ENCODE data around the gene PCOLCE2. TPM values are rescaled to one million over a fixed set of nuclear protein-coding genes. Genes with fewer than 3 reads are reported as not detected.
A peak's percentile ranks its signal among the peaks of the same experiment; 100 is the strongest.

PCOLCE2 gene
- total RNA-seq, 1 experiment from 2014 or later = 0.34 TPM

- H3K9me3 ChIP-seq = no peaks in the 10 kb centered on the region
- Mint-ChIP-seq H3K9me3 (ENCODE audit: unreplicated experiment) (no peaks in the 10 kb centered on the region), H3K36me3 (ENCODE audit: insufficient read depth, unreplicated experiment) (no peaks in the 10 kb centered on the region), H3K27me3 (ENCODE audit: insufficient read depth, unreplicated experiment) (no peaks in the 10 kb centered on the region), H3K4me1 (ENCODE audit: low read depth, unreplicated experiment) (peaks cover 5% of the 10 kb centered on the region), H3K4me3 (ENCODE audit: unreplicated experiment) (no peak overlapping the region), H3K27ac (ENCODE audit: unreplicated experiment) (no peak overlapping the region)
- H3K27me3 ChIP-seq (replicated peaks; ENCODE audit: control insufficient read depth, insufficient read depth, low read length) = no peaks in the 10 kb centered on the region
- no peak overlapping the region for H3K4me3 ChIP-seq (ENCODE audit: low read depth, low read length)
- H3K4me1 ChIP-seq = no peaks in the 10 kb centered on the region
- H3K36me3 ChIP-seq (ENCODE audit: control insufficient read depth, insufficient read depth, low read length) = no peaks in the 10 kb centered on the region
- ChIA-PET POLR2A (no interaction called here), CTCF (interaction anchor here (0.7 kb wide), 1 partner anchor 46 kb away, joined by 3 read pairs; no protein-coding TSS in a partner anchor)
- TF ChIP-seq CTCF (IDR thresholded peaks at IDR 0.05; ENCODE audit: insufficient read depth in 1 of 2, low read depth in 1 of 2, low read length in 1 of 2, severe bottlenecking in 1 of 2, unreplicated experiment in 1 of 2) = no peak
- intact Hi-C loops (cut with micrococcal nuclease; ENCODE audit: unreplicated experiment) = no loop called here
- DNase-seq = no peak
- no TSS peak for BruUV-seq (replicated peaks)
Measured at GRCh38 chr3:142849148-142849547, 39.7 kb downstream of the PCOLCE2 start.

GRCh38 chr3:142846779-142847577, 41.9 kb downstream of the PCOLCE2 start:
- Mint-ChIP-seq H3K9me3 (ENCODE audit: unreplicated experiment) (no peaks in the 10 kb centered on the region), H3K27ac (ENCODE audit: unreplicated experiment) (no peak overlapping the region), H3K4me1 (ENCODE audit: low read depth, unreplicated experiment) (no peaks in the 10 kb centered on the region), H3K4me3 (ENCODE audit: unreplicated experiment) (no peak overlapping the region), H3K27me3 (ENCODE audit: insufficient read depth, unreplicated experiment) (no peaks in the 10 kb centered on the region), H3K36me3 (ENCODE audit: insufficient read depth, unreplicated experiment) (no peaks in the 10 kb centered on the region)
- no peak for DNase-seq
- no TSS peak for BruUV-seq (replicated peaks)
- H3K27me3 ChIP-seq (replicated peaks; ENCODE audit: control insufficient read depth, insufficient read depth, low read length) = no peaks in the 10 kb centered on the region
- CTCF ChIA-PET = no interaction called here
- H3K9me3 ChIP-seq = no peaks in the 10 kb centered on the region
- H3K4me1 ChIP-seq = no peaks in the 10 kb centered on the region
- no peak overlapping the region for H3K4me3 ChIP-seq (ENCODE audit: low read depth, low read length)
- POLR2A ChIA-PET = no interaction called here
- intact Hi-C loops (cut with micrococcal nuclease; ENCODE audit: unreplicated experiment) = no loop called here
- no peak for TF ChIP-seq CTCF (IDR thresholded peaks at IDR 0.05; ENCODE audit: insufficient read depth in 1 of 2, low read depth in 1 of 2, low read length in 1 of 2, severe bottlenecking in 1 of 2, unreplicated experiment in 1 of 2)
- no peaks in the 10 kb centered on the region for H3K36me3 ChIP-seq (ENCODE audit: control insufficient read depth, insufficient read depth, low read length)

GRCh38 chr3:142844339-142844977, 44.4 kb downstream of the PCOLCE2 start:
- Mint-ChIP-seq H3K27ac (ENCODE audit: unreplicated experiment) (no peak overlapping the region), H3K27me3 (ENCODE audit: insufficient read depth, unreplicated experiment) (peaks cover 3% of the 10 kb centered on the region), H3K36me3 (ENCODE audit: insufficient read depth, unreplicated experiment) (no peaks in the 10 kb centered on the region), H3K4me3 (ENCODE audit: unreplicated experiment) (no peak overlapping the region), H3K9me3 (ENCODE audit: unreplicated experiment) (no peaks in the 10 kb centered on the region), H3K4me1 (ENCODE audit: low read depth, unreplicated experiment) (no peaks in the 10 kb centered on the region)
- Histone ChIP-seq H3K4me3 (ENCODE audit: low read depth, low read length) (no peak overlapping the region), H3K36me3 (ENCODE audit: control insufficient read depth, insufficient read depth, low read length) (no peaks in the 10 kb centered on the region), H3K4me1 (no peaks in the 10 kb centered on the region), H3K9me3 (no peaks in the 10 kb centered on the region), H3K27me3 (replicated peaks; ENCODE audit: control insufficient read depth, insufficient read depth, low read length) (no peaks in the 10 kb centered on the region)
- DNase-seq = peak in 1 of 2 experiments; percentile 24
- POLR2A ChIA-PET = no interaction called here
- CTCF ChIA-PET = no interaction called here
- no TSS peak for BruUV-seq (replicated peaks)
- intact Hi-C loops (cut with micrococcal nuclease; ENCODE audit: unreplicated experiment) = loop anchor here (1.0 kb wide), 1 partner anchor 150 kb away; no protein-coding TSS in a partner anchor
- TF ChIP-seq CTCF (IDR thresholded peaks at IDR 0.05; ENCODE audit: insufficient read depth in 1 of 2, low read depth in 1 of 2, low read length in 1 of 2, severe bottlenecking in 1 of 2, unreplicated experiment in 1 of 2) = peak; percentile 45 to 65

Measured in Caco-2 (cell line).